ENCODE data around the gene PPP6R1.

PPP6R1 gene

DNA sequence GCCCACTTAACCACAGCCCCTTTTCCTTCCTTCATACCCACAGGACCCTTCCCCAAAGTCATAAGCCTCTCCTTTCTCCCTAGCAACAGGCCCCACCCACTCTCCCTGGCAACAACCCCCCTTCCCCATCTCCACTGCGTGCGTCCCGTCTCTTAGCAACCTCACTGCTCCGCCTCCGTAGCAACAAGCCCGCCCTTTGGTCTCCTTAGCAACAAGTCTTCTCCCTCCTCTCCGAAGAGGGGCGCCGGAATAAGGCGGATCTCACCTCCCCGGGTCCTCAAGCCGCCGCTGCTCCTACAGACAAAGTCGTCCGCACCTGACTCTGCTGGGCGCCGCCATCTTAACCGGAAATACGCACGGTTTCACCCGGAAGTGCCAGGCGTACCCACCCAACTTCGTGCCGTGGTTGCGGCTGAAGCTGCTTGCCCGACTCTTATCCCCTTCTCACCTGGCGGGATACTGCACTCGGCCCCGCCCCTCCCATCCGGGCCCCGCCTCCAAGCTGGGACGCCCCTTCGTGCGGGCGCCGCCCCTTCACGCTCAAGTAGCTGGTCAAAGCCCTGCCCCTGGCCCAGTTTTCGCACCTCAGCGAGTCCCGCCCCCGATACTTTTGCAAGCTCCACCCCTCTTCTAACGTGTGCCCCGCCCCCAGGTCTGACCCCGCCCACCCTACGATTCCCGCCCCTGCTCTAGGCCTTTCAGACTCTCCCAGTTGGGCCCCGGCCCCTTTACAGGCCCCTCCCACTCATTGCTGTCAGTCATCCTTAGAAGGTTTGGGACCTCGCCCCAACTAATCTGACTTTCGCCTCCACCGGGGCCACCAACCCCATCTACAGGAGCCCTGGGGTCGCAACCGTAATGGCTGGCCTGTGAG, 21.2 kb upstream of the PPP6R1 start, which contains the start of gene HSPBP1:
HSPBP1 (minus strand) TSS at position 341 of the 874 bp plus-strand sequence. CDS start 502 bp downstream, outside the sequence.
- peak; percentile 81 for DNase-seq (ENCODE audit: low spot score)

DNA sequence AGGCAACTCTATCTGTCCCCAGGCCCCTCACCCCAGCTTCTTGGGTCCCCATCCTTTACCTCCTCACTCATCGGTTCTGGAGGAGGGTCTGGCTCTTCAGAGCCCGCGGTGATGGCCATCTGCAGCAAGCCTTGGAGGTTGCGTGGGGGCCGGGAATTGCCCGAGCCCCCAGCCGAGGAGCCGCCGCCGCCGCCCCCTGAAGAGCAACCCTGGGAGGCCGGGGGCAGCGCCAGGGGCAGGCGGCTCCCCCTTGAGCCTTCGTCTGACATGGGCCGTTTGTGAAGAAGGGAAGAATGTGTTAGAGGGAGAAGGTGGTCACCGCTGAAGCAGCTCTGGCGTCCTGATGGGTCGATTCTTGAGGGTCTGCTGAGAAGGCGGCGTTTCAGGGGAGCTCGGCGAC, 20.5 kb upstream of the PPP6R1 start:
- no peak for DNase-seq (ENCODE audit: low spot score)

GRCh38 chr19:55278391-55279135, 19.7 kb upstream of the PPP6R1 start:
- no peak for DNase-seq (ENCODE audit: low spot score)

DNA sequence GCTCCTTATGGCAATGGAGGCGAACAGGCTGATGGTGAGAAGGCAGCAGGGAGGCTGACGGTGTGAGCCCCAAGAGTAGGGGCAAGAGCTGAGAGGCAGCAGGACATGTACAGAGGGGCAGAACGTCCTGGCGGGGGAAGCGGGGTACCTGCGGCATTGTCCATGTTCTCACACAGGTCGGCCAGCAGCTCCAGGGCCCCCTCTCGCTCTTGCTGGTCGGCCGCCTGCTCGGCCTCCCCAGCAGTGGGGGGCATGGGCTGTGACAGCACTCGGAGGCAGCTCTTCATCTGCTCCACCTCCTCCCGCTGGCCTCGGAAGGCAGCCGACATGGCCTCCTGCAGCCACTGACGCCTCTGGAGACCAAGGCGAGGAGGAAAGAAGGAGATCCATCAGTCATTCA, 18.7 kb upstream of the PPP6R1 start:
- DNase-seq (ENCODE audit: low spot score) = no peak

DNA sequence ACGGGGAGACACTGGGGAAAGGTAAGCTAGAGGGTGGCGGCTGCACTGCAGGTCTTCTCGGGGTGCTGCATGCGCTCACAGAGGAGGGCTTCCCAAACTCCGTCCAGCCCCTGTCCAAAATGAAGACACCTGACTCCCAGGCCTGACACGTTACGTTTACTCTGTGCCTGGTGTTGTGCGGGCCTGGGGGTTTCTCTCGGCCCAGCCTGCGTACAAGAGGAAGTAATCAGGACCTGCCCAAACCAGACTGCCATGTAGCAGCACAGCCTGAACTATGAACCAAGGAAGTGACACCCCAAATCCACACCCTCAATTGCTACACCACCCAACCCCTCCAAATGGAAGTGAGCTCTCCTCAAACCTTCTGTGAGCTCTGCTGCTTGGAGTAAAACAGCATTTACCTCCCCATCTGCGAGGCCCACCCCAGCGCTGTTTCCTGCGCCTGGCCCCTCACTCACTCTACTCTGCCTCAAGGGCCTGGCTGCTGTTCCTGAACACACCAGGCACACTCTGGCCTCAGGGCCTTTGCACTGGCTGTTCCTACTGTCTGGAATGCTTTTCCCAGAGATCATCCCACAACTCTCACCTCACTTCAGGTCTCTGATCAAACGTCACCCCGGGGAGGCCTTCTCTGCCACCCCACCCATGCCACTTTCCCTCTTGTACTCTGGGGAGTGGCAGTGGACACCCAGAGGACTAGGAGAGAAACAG, 18.1 kb upstream of the PPP6R1 start:
- no peak for DNase-seq (ENCODE audit: low spot score)

GRCh38 chr19:55275851-55276719, 17.3 kb upstream of the PPP6R1 start:
- DNase-seq (ENCODE audit: low spot score) = no peak

DNA sequence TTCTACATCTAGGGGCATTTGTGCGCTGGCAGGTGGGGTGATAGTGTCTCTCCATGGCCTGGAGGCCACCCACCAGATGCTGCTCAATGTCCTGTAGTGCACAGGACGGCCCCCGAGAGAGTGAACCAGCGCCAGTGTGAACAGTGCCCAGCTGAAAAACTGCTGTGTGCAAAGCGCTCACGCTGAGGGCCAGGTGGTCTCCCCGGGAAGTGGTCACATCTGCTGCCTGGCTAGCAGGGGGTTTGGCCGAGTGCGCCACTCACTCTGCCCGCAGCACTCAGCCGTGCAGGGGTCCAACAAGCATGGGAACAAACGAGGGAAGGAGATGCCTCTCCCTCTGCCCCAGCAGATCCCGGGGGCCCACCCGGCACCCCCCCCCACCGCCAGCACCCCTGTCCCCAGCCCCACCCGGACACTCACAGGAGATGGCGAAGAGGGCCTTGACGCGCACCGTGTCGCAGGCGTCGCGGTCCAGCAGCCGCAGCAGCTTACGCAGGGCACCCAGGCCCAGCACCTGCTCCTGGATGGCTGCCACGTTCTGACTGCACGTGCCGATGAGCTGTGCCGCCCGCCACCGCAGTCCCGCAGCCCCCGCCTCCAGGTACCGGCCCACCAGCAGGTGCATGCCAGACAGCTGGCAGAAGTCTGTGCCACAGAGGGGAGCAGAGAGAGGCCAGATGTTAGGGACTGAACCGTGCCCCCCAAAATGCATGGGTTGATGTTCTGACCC, 15.3 kb upstream of the PPP6R1 start:
- no peak for DNase-seq (ENCODE audit: low spot score)

DNA sequence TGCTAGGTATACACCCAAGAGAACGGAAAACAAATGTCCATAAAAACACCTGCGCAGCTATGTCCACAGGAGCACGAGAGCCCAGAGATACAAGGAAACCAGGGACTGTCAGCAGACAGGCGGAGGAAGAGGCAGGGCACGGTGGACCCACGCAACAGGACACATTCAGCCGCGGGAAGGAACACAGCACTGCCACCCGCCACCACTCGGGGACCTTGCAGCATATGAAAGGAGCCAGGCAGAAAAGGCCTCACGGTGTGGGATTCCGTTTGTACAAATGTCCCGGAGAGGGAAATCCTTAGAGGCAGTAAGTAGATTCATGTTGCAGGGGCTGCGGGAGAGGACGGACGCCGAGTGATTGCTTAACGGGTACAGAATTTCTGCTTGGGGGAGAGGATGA, 13.3 kb upstream of the PPP6R1 start:
- no peak for DNase-seq (ENCODE audit: low spot score)

DNA sequence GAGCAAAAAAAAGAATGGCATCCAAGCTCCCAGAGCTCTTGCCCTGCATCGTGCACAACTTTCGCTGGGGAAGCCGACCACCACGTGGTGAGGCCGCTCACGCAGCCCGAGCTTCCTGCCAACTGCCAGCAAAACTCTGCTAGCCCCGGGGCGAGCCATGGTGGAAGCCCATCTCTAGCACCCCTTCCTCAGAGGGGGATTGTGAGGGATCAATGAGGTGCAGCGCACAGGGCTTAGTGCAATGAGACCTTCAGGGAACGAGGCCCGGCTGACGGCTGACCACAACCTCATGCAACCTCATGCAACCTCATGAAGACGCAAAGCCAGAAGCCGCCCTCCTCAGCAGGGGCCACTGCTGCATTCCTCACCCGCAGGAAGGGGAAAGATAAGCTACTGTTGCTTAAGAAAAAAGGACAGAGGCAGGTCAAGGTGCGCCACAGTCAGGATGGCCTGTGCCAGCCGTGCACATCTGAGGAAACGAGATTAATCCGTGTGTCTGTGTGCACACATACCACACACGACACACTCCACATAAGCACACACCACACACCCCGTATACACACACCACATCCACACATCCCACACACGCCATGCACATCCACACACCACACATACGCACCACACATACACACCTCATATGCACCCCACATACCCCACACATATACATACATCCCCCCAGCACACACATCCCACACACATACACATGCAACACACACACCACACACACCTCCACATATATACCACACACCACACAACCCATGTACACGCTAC, 11.5 kb upstream of the PPP6R1 start:
- DNase-seq (ENCODE audit: low spot score) = no peak

- no peak for DNase-seq (ENCODE audit: low spot score)
These were observed 10.5 kb upstream of the PPP6R1 start for GRCh38 chr19:55269299-55269698.

- DNase-seq (ENCODE audit: low spot score) = no peak
These were observed 8.0 kb upstream of the PPP6R1 start for GRCh38 chr19:55266840-55267239.

DNA sequence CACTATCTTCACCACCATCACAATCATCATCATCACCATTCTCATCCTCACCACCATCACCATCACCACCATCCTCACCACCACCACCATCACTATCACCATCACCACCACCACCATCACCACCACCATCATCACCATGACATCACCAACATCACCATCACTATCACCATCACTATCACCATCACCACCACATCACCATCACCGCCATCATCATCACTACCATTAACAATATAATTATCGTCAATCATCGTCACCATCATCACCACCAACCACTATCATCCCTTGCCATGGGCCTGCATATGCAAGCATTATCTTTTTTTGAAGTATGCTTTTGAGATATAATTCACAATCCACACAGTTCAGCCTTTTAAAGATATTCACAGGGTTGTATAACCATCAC, 7.6 kb upstream of the PPP6R1 start:
- no peak for DNase-seq (ENCODE audit: low spot score)

GRCh38 chr19:55265723-55266386, 7.0 kb upstream of the PPP6R1 start:
- DNase-seq (ENCODE audit: low spot score) = no peak

DNA sequence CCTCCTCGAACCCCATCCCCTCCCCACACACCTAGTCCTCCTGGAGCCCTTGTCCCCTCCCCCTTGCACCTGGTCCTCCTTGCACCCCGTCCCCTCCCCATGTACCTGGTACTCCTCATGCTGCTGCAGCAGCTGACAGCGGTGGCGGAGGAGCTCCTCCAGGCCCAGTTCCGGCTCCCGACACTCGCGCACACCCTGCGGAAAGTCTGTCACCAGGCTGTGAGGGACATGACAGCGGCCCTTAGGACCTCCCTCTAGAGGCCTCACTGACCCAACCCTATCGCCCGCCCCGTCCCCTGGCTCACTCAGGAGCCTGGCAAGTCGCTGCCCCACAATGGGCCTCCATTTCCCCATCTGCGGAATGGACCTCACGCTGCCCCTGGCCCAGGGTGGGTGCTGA, 6.4 kb upstream of the PPP6R1 start:
- no peak for DNase-seq (ENCODE audit: low spot score)

- no peak for DNase-seq (ENCODE audit: low spot score)
These were observed 5.7 kb upstream of the PPP6R1 start for GRCh38 chr19:55264531-55264930.

DNA sequence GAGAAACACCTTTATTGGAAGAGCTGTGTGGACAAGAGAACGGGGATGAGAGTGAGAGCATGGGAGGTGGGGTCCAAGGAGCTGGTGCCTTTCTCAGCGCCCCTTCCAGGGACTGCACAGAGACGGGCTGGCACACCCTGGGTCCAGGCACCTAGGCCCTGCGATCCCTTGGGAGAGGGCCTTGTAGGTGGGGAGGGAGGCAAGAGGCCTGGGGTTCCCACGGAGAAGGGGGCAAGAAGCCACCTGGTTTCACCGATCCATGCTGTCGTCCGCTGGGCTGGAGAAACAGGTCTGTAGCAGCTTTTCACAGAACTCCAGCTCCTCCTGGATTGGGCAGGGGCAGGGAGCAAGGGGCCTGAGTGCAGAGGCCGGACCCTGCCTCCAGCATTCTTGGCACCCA, 3.5 kb upstream of the PPP6R1 start:
- DNase-seq (ENCODE audit: low spot score) = no peak

GRCh38 chr19:55261671-55262126, 2.9 kb upstream of the PPP6R1 start:
- DNase-seq (ENCODE audit: low spot score) = no peak

DNA sequence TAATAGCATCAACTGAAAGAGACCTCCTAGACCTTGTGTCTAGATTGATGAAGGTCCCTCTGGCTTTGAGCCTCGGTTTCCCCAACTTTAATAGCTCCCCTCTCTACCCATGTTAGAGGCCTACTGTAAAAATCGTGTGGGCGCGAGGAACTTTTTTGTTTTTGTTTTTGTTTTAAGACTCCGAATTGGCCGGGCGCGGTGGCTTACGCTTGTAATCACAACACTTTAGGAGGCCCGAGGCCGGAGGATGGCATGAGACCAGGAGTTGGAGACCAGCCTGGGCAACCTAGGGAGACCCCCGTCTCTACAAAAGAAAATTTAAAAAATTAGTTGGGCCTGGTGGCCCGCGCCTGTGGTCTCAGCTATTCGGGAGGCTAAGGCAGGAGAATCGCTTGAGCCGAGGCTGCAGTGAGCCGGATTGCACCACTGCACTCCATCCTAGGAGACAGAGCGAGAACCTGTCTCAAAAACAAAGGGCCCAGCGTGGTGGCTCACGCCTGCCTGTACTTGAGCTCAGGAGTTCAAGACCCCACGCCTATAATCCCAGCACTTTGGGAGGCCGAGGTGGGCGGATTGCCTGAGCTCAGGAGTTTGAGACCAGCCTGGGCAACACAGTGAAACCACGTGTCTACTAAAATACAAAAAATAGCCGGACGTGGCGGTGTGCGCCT, 858 bp upstream of the PPP6R1 start:
- no peak for DNase-seq (ENCODE audit: low spot score)

GRCh38 chr19:55258476-55258827, 365 bp downstream of the PPP6R1 start:
- no peak for DNase-seq (ENCODE audit: low spot score)
